NCI-H510A (cell line): Measurements from ENCODE around the gene RTN4.

Experiments used
- DNase-seq: peaks from one replicate; lab custom pipeline; 2025; lab: John Stamatoyannopoulos, UW

Gene RTN4

GRCh38 chr2:54952425-54952824 is 97.8 kb downstream of the RTN4 start:
- DNase-seq: no peak

GRCh38 chr2:54950811-54951210 is 99.4 kb downstream of the RTN4 start:
- DNase-seq: no peak

GRCh38 chr2:54949431-54949830 is 100.8 kb downstream of the RTN4 start:
- DNase-seq: no peak

- DNase-seq: no peak
Measured at GRCh38 chr2:54948120-54948519, 102.1 kb downstream of the RTN4 start.

- DNase-seq: no peak
Measured at GRCh38 chr2:54947646-54948045, 102.6 kb downstream of the RTN4 start.

GRCh38 chr2:54947136-54947535 is 103.1 kb downstream of the RTN4 start:
- DNase-seq: no peak

- no peak for DNase-seq
Measured at GRCh38 chr2:54946220-54946805, 103.9 kb downstream of the RTN4 start.

- no peak for DNase-seq
Measured at GRCh38 chr2:54945391-54946219, 104.6 kb downstream of the RTN4 start.

- DNase-seq: no peak
Measured at GRCh38 chr2:54944724-54945326, 105.4 kb downstream of the RTN4 start.

GRCh38 chr2:54942373-54942772 is 107.9 kb downstream of the RTN4 start:
- no peak for DNase-seq

- DNase-seq: no peak
Measured at GRCh38 chr2:54941248-54941984, 108.8 kb downstream of the RTN4 start.

GRCh38 chr2:54940723-54941122 is 109.5 kb downstream of the RTN4 start:
- no peak for DNase-seq

- no peak for DNase-seq
Measured at GRCh38 chr2:54939446-54940118, 110.7 kb downstream of the RTN4 start.

- DNase-seq: no peak
Measured at GRCh38 chr2:54936766-54937165, 113.5 kb downstream of the RTN4 start.

GRCh38 chr2:54935389-54935788 is 114.9 kb downstream of the RTN4 start:
- no peak for DNase-seq

- no peak for DNase-seq
Measured at GRCh38 chr2:54931473-54931872, 118.8 kb downstream of the RTN4 start.

GRCh38 chr2:54928719-54929118 is 121.5 kb downstream of the RTN4 start:
- DNase-seq: no peak

- no peak for DNase-seq
Measured at GRCh38 chr2:54927751-54928615, 122.3 kb downstream of the RTN4 start.

GRCh38 chr2:54927085-54927750 is 123.0 kb downstream of the RTN4 start:
- no peak for DNase-seq

- DNase-seq: no peak
Measured at GRCh38 chr2:54925022-54925421, 125.2 kb downstream of the RTN4 start.
